Thoracic aorta (tissue), 2 donors: Measurements from ENCODE around the gene C5orf63. TPM values are rescaled to one million over a fixed set of nuclear protein-coding genes. Genes with fewer than 3 reads are reported as not detected.
"Not testable (repeated sequence)": the region's sequence is repeated elsewhere in the genome, so short reads cannot be mapped to it uniquely, and the experiment has no call there.

Experiments used
- ATAC-seq: fragments of 150-250 bp; one replicate; pipeline ENCODE4 v1.8.0; 2017; ENCODE audit warnings: low read depth; ENCODE audit not compliant: insufficient number of reproducible peaks, low FRiP score
- DNase-seq: peaks from one replicate; pipeline ENCODE4 v3.0.0-alpha.2; 2020; ENCODE audit warnings: low spot score
- H3K27ac ChIP-seq, 2 donors: fragments of 200-600 bp; sonication (generic); 1 replicate in 1 of 2; 2 replicates in 1 of 2; pipeline ENCODE4 v1.5.1; 2016; ENCODE audit warnings: mild to moderate bottlenecking in 2 of 2, moderate library complexity in 2 of 2
- H3K27me3 ChIP-seq: fragments of 200-600 bp; sonication (generic); replicated peaks from 2 replicates; pipeline ENCODE4 v1.6.0; 2016; ENCODE audit warnings: mild to moderate bottlenecking; ENCODE audit not compliant: insufficient read depth
- H3K36me3 ChIP-seq: fragments of 200-600 bp; sonication (generic); one replicate; pipeline ENCODE4 v1.5.1; 2016
- H3K4me1 ChIP-seq, 2 donors: fragments of 200-600 bp; sonication (generic); 1 replicate in 1 of 2; 2 replicates in 1 of 2; pipeline versions ENCODE4 v1.5.1 to v1.6.0; 2016; ENCODE audit warnings: low read depth in 2 of 2, mild to moderate bottlenecking in 1 of 2; ENCODE audit not compliant: control insufficient read depth in 1 of 2
- H3K4me3 ChIP-seq: fragments of 200-600 bp; sonication (generic); 2 replicates; pipeline ENCODE4 v1.5.1; 2016; ENCODE audit warnings: mild to moderate bottlenecking
- H3K9me3 ChIP-seq: fragments of 200-600 bp; sonication (generic); 2 replicates; pipeline ENCODE4 v1.5.1; 2016
- total RNA-seq, 2 donors: library from RNA; depleted of rRNA; stranded (reverse); fragments of >200 nt; gene quantifications; one replicate each; pipeline versions ENCODE4 v1.1.0 to v1.2.3, GENCODE V29; 2016
- TF ChIP-seq, protein P1 (sequence below): fragments of 200-600 bp; sonication (generic); IDR thresholded peaks from one replicate; pipeline ENCODE4 v1.5.1; 2019; ENCODE audit warnings: antibody characterized with exemption

C5orf63 gene
- 1 to 10 TPM; 1.1 to 2.0 TPM for total RNA-seq

DNA sequence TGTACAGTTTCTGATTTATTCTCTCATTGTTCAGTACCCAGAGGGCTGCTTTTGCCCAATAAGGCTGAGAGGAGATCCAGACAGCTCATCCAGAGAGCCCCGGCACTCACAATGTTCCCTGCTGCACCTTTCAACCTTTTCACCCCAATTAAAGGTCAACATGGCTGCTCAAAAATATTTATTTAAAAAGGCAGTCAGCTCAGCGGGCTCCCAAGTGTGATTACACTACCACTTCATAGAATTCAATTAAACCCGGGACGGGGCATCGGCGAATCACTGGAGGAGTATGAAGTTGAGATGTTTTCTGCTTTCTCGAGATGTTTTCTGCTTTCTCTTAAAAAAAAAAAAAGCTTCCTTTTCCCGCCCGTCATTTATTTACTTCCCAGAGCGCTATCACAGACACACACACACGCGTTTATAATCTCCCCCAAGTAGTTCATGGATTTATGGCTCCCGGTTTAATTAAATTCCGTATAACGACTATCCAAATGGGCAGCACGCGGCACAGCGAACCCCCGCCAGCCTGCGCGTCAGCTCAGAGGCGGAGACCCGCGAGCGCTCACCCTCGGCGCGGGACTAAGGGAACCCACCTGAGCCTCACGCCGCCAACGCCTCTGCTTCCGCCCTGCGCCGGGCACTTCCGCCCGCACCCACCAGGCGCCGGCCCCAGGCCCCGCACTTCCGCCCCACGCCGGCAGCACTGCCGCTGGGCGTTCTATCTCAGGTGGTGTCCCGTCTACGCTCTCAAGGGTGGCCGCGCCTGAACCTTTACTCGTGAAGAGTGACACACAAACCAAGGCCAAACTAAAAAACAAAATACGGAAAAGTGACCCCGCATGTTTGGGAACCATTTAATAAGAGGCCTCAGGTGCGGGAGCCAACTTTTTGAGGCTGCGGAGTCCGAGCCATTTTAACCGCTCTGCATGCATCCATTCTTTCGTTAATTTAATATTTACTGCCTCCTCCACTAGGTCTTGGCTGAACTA, at the start of gene C5orf63:
C5orf63 (minus strand) TSS at position 642 of the 986 bp plus-strand sequence. CDS start 14,507 bp downstream, outside the sequence.
- peak within 1 kb of the TSS; percentile 72 for H3K4me3 ChIP-seq
- H3K27ac ChIP-seq, result no peak within 1 kb of the TSS
- no peaks in the 10 kb centered on the region for H3K4me1 ChIP-seq
- no peaks in the 10 kb centered on the region for H3K27me3 ChIP-seq
- H3K9me3 ChIP-seq, result no peaks in the 10 kb centered on the region
- DNase-seq (no peak), ATAC-seq (no peak)
- H3K36me3 ChIP-seq, result no peaks in the 10 kb centered on the region
- TF ChIP-seq, protein P1, sequence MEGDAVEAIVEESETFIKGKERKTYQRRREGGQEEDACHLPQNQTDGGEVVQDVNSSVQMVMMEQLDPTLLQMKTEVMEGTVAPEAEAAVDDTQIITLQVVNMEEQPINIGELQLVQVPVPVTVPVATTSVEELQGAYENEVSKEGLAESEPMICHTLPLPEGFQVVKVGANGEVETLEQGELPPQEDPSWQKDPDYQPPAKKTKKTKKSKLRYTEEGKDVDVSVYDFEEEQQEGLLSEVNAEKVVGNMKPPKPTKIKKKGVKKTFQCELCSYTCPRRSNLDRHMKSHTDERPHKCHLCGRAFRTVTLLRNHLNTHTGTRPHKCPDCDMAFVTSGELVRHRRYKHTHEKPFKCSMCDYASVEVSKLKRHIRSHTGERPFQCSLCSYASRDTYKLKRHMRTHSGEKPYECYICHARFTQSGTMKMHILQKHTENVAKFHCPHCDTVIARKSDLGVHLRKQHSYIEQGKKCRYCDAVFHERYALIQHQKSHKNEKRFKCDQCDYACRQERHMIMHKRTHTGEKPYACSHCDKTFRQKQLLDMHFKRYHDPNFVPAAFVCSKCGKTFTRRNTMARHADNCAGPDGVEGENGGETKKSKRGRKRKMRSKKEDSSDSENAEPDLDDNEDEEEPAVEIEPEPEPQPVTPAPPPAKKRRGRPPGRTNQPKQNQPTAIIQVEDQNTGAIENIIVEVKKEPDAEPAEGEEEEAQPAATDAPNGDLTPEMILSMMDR, result peak; percentile 45

DNA sequence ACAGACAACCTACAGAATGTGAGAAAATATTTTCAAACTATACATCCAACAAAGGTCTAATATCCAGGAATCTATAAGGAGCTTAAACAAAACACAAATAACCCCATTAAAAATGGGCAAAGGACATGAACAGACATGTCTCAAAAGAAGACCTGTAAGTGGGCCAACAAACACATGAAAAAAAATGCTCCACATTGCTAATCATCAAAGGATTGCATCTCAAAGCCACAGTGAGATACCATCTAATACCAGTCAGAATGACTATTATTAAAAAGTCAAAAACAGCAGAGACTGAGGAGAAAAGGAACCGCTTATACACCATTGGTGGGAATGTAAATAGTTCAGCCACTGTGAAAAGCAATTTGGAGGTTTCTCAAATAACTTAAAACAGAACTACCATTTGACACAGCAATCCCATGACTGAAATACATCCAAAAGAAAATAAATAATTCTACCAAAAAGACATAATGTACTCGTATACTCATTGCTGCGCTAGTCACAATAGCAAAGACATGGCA, 39.1 kb upstream of the C5orf63 start:
- Histone ChIP-seq H3K27me3 (no peaks in the 10 kb centered on the region), H3K4me3 (no peak overlapping the region), H3K36me3 (no peaks in the 10 kb centered on the region), H3K4me1 (no peaks in the 10 kb centered on the region), H3K9me3 (no peaks in the 10 kb centered on the region), H3K27ac (no peak overlapping the region)
- TF ChIP-seq, protein P1, result no peak
- ATAC-seq (no peak), DNase-seq (no peak)

DNA sequence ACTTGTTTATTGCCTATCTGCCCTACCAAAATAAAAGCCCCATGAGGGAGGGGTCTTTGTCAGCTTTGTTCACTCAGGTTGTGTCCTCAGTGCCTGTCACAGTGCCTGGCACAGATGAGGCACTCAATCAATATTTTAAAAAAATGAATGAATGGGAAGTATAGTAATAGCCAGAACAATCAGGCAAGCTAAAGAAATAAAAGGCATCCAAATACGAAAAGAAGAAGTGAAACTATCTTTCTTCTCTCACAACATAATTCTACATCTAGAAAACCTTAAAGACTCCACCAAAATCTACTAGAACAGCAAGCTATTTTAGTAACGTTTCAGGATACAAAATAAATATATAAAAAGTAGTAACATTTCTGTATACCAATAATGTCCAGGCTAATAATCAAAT, 37.8 kb upstream of the C5orf63 start:
- ATAC-seq (no peak), DNase-seq (no peak)
- Histone ChIP-seq H3K9me3 (no peaks in the 10 kb centered on the region), H3K27me3 (no peaks in the 10 kb centered on the region), H3K4me3 (no peak overlapping the region), H3K27ac (no peak overlapping the region), H3K36me3 (no peaks in the 10 kb centered on the region), H3K4me1 (no peaks in the 10 kb centered on the region)
- TF ChIP-seq, protein P1, result no peak

DNA sequence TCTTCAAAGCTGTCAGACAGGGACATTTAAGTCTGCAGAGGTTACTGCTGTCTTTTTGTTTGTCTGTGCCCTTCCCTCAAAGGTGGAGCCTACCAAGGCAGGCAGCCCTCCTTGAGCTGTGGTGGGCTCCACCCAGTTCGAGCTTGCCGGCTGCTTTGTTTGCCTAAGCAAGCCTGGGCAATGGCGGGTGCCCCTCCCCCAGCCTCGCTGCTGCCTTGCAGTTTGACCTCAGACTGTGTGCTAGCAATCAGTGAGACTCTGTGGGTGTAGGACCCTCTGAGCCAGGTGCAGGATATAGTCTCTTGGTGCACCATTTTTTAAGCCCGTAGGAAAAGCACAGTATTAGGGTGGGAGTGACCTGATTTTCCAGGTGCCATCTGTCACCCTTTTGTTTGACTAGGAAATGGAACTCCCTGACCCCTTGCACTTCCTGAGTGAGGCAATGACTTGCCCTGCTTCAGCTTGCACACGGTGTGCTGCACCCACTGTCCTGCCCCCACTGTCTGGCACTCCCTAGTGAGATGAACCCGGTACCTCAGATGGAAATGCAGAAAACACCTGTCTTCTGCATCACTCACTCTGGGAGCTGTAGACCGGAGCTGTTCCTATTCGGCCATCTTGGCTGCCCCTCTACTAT, 35.4 kb upstream of the C5orf63 start:
- not testable (repeated sequence) for H3K27me3 ChIP-seq, H3K36me3 ChIP-seq, ATAC-seq, H3K4me1 ChIP-seq, H3K27ac ChIP-seq, H3K4me3 ChIP-seq, H3K9me3 ChIP-seq, DNase-seq

DNA sequence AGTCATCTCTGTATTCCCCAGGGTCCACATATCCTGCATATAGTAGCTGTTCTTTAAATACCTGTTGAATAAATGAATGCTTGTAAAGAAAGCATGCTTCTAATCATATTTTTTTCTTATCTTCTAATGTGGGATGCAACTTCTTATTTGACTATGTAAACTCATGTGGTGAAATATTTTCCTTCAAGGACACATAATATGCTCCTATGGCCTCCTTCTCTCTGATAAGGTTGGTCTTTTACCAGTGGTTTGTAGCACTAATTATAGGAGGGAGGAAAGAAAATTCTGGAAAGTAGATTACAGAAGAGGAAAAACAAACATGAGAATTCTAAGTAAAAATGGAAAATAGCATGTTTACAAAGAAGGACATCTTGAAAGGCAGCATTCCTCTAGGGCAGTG, 28.6 kb upstream of the C5orf63 start:
- H3K27me3 ChIP-seq, result no peaks in the 10 kb centered on the region
- no peak overlapping the region for H3K4me3 ChIP-seq
- no peak overlapping the region for H3K27ac ChIP-seq
- H3K36me3 ChIP-seq, result no peaks in the 10 kb centered on the region
- DNase-seq (no peak), ATAC-seq (no peak)
- no peaks in the 10 kb centered on the region for H3K9me3 ChIP-seq
- TF ChIP-seq, protein P1, result no peak
- H3K4me1 ChIP-seq, result no peaks in the 10 kb centered on the region
